K562 (cell line): ENCODE measurements around the gene WASF1. TPM values are rescaled to one million over a fixed set of nuclear protein-coding genes. Genes with fewer than 3 reads are reported as not detected.

Source experiments
- ATAC-seq: fragments of 200-7000 bp; cut with Tn5 transposase; 3 replicates; pipeline ENCODE4 v1.9.1; 2020; ENCODE audit warnings: moderate library complexity
- BruUV-seq: library from RNA; stranded (reverse); fragments of 400-500 nt; replicated peaks from 2 replicates; lab custom pipeline; 2021; lab: Mats Ljungman, UMichigan
- CTCF ChIA-PET: fragments of 300-600 bp; formaldehyde crosslinking; extraction: SDS; loops from one replicate; lab custom pipeline; 2021; ENCODE audit warnings: low intra/inter-chr PET ratio; lab: Yijun Ruan, JAX
- POLR2A ChIA-PET: fragments of 300-600, 350-650 bp; sonication (Branson Sonifier 250); formaldehyde crosslinking; extraction: SDS; loops from one replicate; lab custom pipeline; 2021; ENCODE audit warnings: antibody characterized with exemption, inconsistent platforms; lab: Yijun Ruan, JAX
- DNase-seq, 4 experiments: peaks; one replicate each; pipeline versions ENCODE4 v3.0.0 to v3.0.0-alpha.2; 2011 to 2018; ENCODE audit warnings: low spot score in 3 of 4, mixed read lengths in 3 of 4; ENCODE audit errors: extremely low read depth in 1 of 4
- FAIRE-seq: peaks from 2 replicates; lab custom pipeline; 2011; peaks lifted over from hg19 to GRCh38; lab: Jason Lieb, UNC
- H2AFZ ChIP-seq: 2 replicates; pipeline ENCODE4 v1.6.0; 2011; ENCODE audit warnings: low read depth, low read length, control low read depth, inconsistent platforms
- H3K27ac ChIP-seq: fragments of 200-600 bp; 3 replicates; pipeline ENCODE4 v1.8.0; 2011; ENCODE audit warnings: low read depth, mild to moderate bottlenecking, control low read depth, inconsistent platforms, low read length, moderate library complexity, mixed read lengths; ENCODE audit errors: extremely low read depth
- H3K27me3 ChIP-seq, 2 experiments: fragments of 300-600 bp in 1 of 2; 2 replicates in 1 of 2; 3 replicates in 1 of 2; pipeline versions ENCODE4 v1.6.0 to v1.8.0; 2011; ENCODE audit warnings: inconsistent platforms in 2 of 2, low read length in 2 of 2, mild to moderate bottlenecking in 1 of 2, mixed read lengths in 1 of 2, moderate library complexity in 1 of 2; ENCODE audit not compliant: control insufficient read depth in 2 of 2, insufficient read depth in 2 of 2
- H3K36me3 ChIP-seq: fragments of 300-600 bp; 3 replicates; pipeline ENCODE4 v1.8.0; 2011; ENCODE audit warnings: mild to moderate bottlenecking, low read length, inconsistent platforms; ENCODE audit not compliant: control insufficient read depth, insufficient read depth
- H3K4me1 ChIP-seq, 2 experiments: fragments of 200-600 bp in 1 of 2; replicated peaks in 1 of 2; 2 replicates in 1 of 2; 3 replicates in 1 of 2; pipeline versions ENCODE4 v1.5.1 to v1.8.0; 2011; ENCODE audit warnings: inconsistent platforms in 2 of 2, low read length in 2 of 2, mild to moderate bottlenecking in 1 of 2, mixed read lengths in 1 of 2, moderate library complexity in 1 of 2; ENCODE audit not compliant: control insufficient read depth in 2 of 2, insufficient read depth in 2 of 2
- H3K4me2 ChIP-seq: 2 replicates; pipeline ENCODE4 v1.6.1; 2011; ENCODE audit warnings: low read length, control low read depth, inconsistent platforms, mixed read lengths; ENCODE audit not compliant: insufficient read depth
- H3K4me3 ChIP-seq: fragments of 200-600 bp; sonication (generic), shearing (Covaris generic); 2 replicates; pipeline ENCODE4 v1.5.1; 2016; ENCODE audit warnings: control low read depth, inconsistent platforms
- H3K79me2 ChIP-seq: fragments of 200-600 bp; 3 replicates; pipeline ENCODE4 v1.8.0; 2011; ENCODE audit warnings: low read length, inconsistent platforms; ENCODE audit not compliant: control insufficient read depth, insufficient read depth
- H3K9ac ChIP-seq, 2 experiments: 2 replicates each; pipeline versions ENCODE4 v1.6.0 to v1.6.1; 2011; ENCODE audit warnings: low read depth in 2 of 2, low read length in 2 of 2, control low read depth in 1 of 2, inconsistent platforms in 1 of 2, mild to moderate bottlenecking in 1 of 2, mixed read lengths in 1 of 2; ENCODE audit not compliant: insufficient read depth in 1 of 2
- H3K9me1 ChIP-seq: one replicate; pipeline ENCODE4 v1.6.0; 2011; ENCODE audit warnings: inconsistent platforms, mild to moderate bottlenecking, low read length, moderate library complexity; ENCODE audit not compliant: control insufficient read depth, insufficient read depth
- H3K9me3 ChIP-seq: replicated peaks from 2 replicates; pipeline ENCODE4 v1.5.1; 2011; ENCODE audit warnings: low read depth, low read length, inconsistent platforms; ENCODE audit not compliant: control insufficient read depth, insufficient read depth
- H4K20me1 ChIP-seq: replicated peaks from 2 replicates; pipeline ENCODE4 v1.6.1; 2011; ENCODE audit warnings: low read length, inconsistent platforms, mixed read lengths; ENCODE audit not compliant: control insufficient read depth, insufficient read depth
- ATF4 ChIP-seq: fragments of 450-650 bp; formaldehyde crosslinking; IDR thresholded peaks from 2 replicates; pipeline ENCODE4 v1.4.0; 2022; ENCODE audit warnings: mild to moderate bottlenecking, moderate library complexity
- FIP1L1 ChIP-seq: fragments of 200-400 bp; formaldehyde crosslinking; IDR thresholded peaks from 2 replicates; pipeline ENCODE4 v1.6.1; 2018; ENCODE audit warnings: mild to moderate bottlenecking, low read depth, low read length; ENCODE audit not compliant: poor library complexity, severe bottlenecking
- SMARCC2 ChIP-seq: fragments of 450-650 bp; IDR thresholded peaks from 2 replicates; pipeline ENCODE4 v1.6.1; 2017; ENCODE audit warnings: antibody characterized with exemption, moderate library complexity, mild to moderate bottlenecking, low read depth
- TAF1 ChIP-seq: IDR thresholded peaks from 2 replicates; pipeline ENCODE4 v1.6.1; 2011; ENCODE audit warnings: mild to moderate bottlenecking, low read length, moderate library complexity; ENCODE audit not compliant: insufficient read depth, control insufficient read depth, severe bottlenecking; ENCODE audit errors: extremely low read depth
- TCFL5 ChIP-seq: fragments of 250-450 bp; sonication (Bioruptor Pico); conservative IDR thresholded peaks from 2 replicates; pipeline ENCODE4 v1.6.1; 2021; ENCODE audit warnings: mild to moderate bottlenecking, moderate library complexity, matching md5 sums
- THRAP3 ChIP-seq: fragments of 450-650 bp; IDR thresholded peaks from 2 replicates; pipeline ENCODE4 v1.6.1; 2016; ENCODE audit warnings: mild to moderate bottlenecking, inconsistent platforms, borderline replicate concordance
- ZNF253 ChIP-seq: fragments of 250-450 bp; sonication (Bioruptor Pico); conservative IDR thresholded peaks from 2 replicates; pipeline ENCODE4 v1.6.1; 2021; ENCODE audit warnings: mild to moderate bottlenecking
- WGBS: fragments of 100-300 bp; shearing (Covaris generic); methylation state at CpG from one replicate; pipeline ENCODE4 v1.1.6; 2016; ENCODE audit warnings: low coverage, mixed read lengths; ENCODE audit not compliant: insufficient coverage; ENCODE audit errors: missing lambda C conversion rate; 5-methylcytosine and 5-hydroxymethylcytosine counted together
- in situ Hi-C: fragments of 300-500 bp; cut with MboI; formaldehyde crosslinking; loops from 4 replicates; pipeline ENCODE4 v1.15.0; 2018; ENCODE audit warnings: inconsistent platforms, mixed read lengths
- intact Hi-C: fragments of 100-400 bp; cut with micrococcal nuclease; formaldehyde crosslinking; loops from 2 replicates; pipeline ENCODE4 v1.14.2; 2022
- polyA plus RNA-seq, 8 experiments: library from polyadenylated mRNA; depleted of rRNA in 4 of 8; stranded (reverse) in 5 of 8; unstranded in 3 of 8; fragments of >200 nt; fragmentation: Nextera tagmentation in 2 of 8; fragmentation: Illumina TruSeq in 1 of 8; extraction: Ambion mirVana in 2 of 8; extraction: Trizol in 1 of 8; gene quantifications; 2 replicates each; pipeline versions ENCODE4 v1.2.1 to v1.2.3, GENCODE V29; 2011 to 2014; ENCODE audit warnings: inconsistent platforms in 1 of 8, missing spikeins in 1 of 8
- total RNA-seq, 7 experiments: library from RNA; depleted of rRNA in 6 of 7; stranded (reverse); fragments of >200 nt in 6 of 7; fragmentation: Illumina TruSeq in 2 of 7; extraction: Trizol in 2 of 7; gene quantifications; 2 replicates each; pipeline versions ENCODE4 v1.2.1 to v1.2.3, GENCODE V29; 2011 to 2021; ENCODE audit warnings: low replicate concordance in 1 of 7

The WASF1 gene
- total and polyA plus RNA-seq, 9 of the 15 experiments (the other 6 are each of a cell fraction or from before 2014, with no cell fraction given), result 2.1 to 18.2 (median 7.4) TPM

- no peak for TF ChIP-seq FIP1L1
- TF ChIP-seq SMARCC2, result no peak
- no peak for TF ChIP-seq TAF1
- no peak for TF ChIP-seq THRAP3
Measured at GRCh38 chr6:110095935-110096334, 83.5 kb downstream of the WASF1 start (continued).

- Histone ChIP-seq H3K36me3 (no peaks in the 10 kb centered on the region), H3K4me1 (no peaks in the 10 kb centered on the region), H4K20me1 (no peaks in the 10 kb centered on the region), H3K9ac (no peak overlapping the region), H3K27ac (no peak overlapping the region), H3K4me3 (no peak overlapping the region), H3K27me3 (no peaks in the 10 kb centered on the region; a peak in 1 of 5 replicates), H3K4me2 (no peak overlapping the region), H3K9me3 (no peaks in the 10 kb centered on the region), H3K79me2 (no peaks in the 10 kb centered on the region), H2AFZ (no peak overlapping the region), H3K9me1 (no peaks in the 10 kb centered on the region)
- ChIA-PET POLR2A (no interaction called here), CTCF (no interaction called here)
- DNase-seq (no peak), FAIRE-seq (no peak), ATAC-seq (no peak)
- TF ChIP-seq ZNF253 (CRISPR knock-in tag) (no peak), ATF4 (CRISPR knock-in tag) (0 out of 2 replicates have a peak, but pooled peaks have one; percentile 25), TCFL5 (CRISPR knock-in tag) (no peak)
- 0% methylated on average over 1 of the region's 1 CpG for WGBS
- in situ Hi-C loops, result no loop called here
- no TSS peak for BruUV-seq
- intact Hi-C loops, result no loop called here
Measured at GRCh38 chr6:110095101-110095500, 84.4 kb downstream of the WASF1 start.
